K562 (cell line): ENCODE data around the gene TMEM72. TPM values are rescaled to one million over a fixed set of nuclear protein-coding genes. Genes with fewer than 3 reads are reported as not detected.
A peak's percentile ranks its signal among the peaks of the same experiment; 100 is the strongest.

Source experiments
- BACH1 ChIP-seq: fragments of 200-800 bp; sonication (Bioruptor generic); IDR thresholded peaks from 2 replicates; pipeline ENCODE4 v1.6.1; 2016; ENCODE audit warnings: missing genetic modification characterization, missing compliant biosample characterization
- CREB3 ChIP-seq: fragments of 450-650 bp; conservative IDR thresholded peaks from 2 replicates; pipeline ENCODE4 v1.6.1; 2016; ENCODE audit warnings: missing genetic modification characterization, low read depth, mild to moderate bottlenecking, missing compliant biosample characterization, moderate library complexity
- FOSL1 ChIP-seq: fragments of 200-800 bp; sonication (Bioruptor generic); conservative IDR thresholded peaks from 2 replicates; pipeline ENCODE4 v1.6.1; 2016; ENCODE audit warnings: missing genetic modification characterization, missing compliant biosample characterization
- FOXP4 ChIP-seq: sonication (generic); formaldehyde crosslinking; IDR thresholded peaks from 2 replicates; pipeline ENCODE4 v1.8.0; 2022; ENCODE audit warnings: mild to moderate bottlenecking, missing genetic modification reagents, borderline replicate concordance
- IRF1 ChIP-seq: sonication (generic); formaldehyde crosslinking; IDR thresholded peaks from 2 replicates; pipeline ENCODE4 v1.8.0; 2022; ENCODE audit warnings: missing genetic modification reagents, mild to moderate bottlenecking, borderline replicate concordance
- JUND ChIP-seq, 2 experiments: IDR thresholded peaks; 2 replicates in 1 of 2; 3 replicates in 1 of 2; pipeline ENCODE4 v1.6.1; 2011; ENCODE audit warnings: borderline replicate concordance in 2 of 2, low read depth in 2 of 2, low read length in 2 of 2, improper control_type of control experiment in 1 of 2, missing biosample characterization in 1 of 2, missing genetic modification characterization in 1 of 2, missing genetic modification reagents in 1 of 2
- NR2F6 ChIP-seq: fragments of 450-650 bp; formaldehyde crosslinking; IDR thresholded peaks from 2 replicates; pipeline ENCODE4 v1.4.0; 2020; ENCODE audit warnings: mild to moderate bottlenecking
- SAFB ChIP-seq: fragments of 200-400 bp; formaldehyde crosslinking; IDR thresholded peaks from 2 replicates; pipeline ENCODE4 v1.6.1; 2017; ENCODE audit warnings: low read depth, low read length, borderline replicate concordance
- SREBF1 ChIP-seq: fragments of 150-350 bp; IDR thresholded peaks from 2 replicates; pipeline ENCODE4 v1.6.1; 2014; ENCODE audit warnings: antibody characterized with exemption, low read depth, low read length, borderline replicate concordance
- TBL1XR1 ChIP-seq, 2 experiments: IDR thresholded peaks; 2 replicates each; pipeline ENCODE4 v1.6.1; 2012; ENCODE audit warnings: improper control_type of control experiment in 2 of 2, low read length in 2 of 2, mild to moderate bottlenecking in 1 of 2
- TFAP4 ChIP-seq: sonication (generic); formaldehyde crosslinking; IDR thresholded peaks from 2 replicates; pipeline ENCODE4 v1.8.0; 2022; ENCODE audit warnings: missing genetic modification reagents, mild to moderate bottlenecking, moderate library complexity, borderline replicate concordance
- ZBTB17 ChIP-seq: fragments of 450-650 bp; formaldehyde crosslinking; IDR thresholded peaks from 2 replicates; pipeline ENCODE4 v1.4.0; 2020; ENCODE audit warnings: mild to moderate bottlenecking
- ZC3H11A ChIP-seq: IDR thresholded peaks from 2 replicates; pipeline ENCODE4 v1.6.1; 2012; ENCODE audit warnings: low read depth, low read length, improper control_type of control experiment
- ZNF217 ChIP-seq: sonication (generic); formaldehyde crosslinking; IDR thresholded peaks from 2 replicates; pipeline ENCODE4 v1.8.0; 2022; ENCODE audit warnings: mild to moderate bottlenecking, missing genetic modification reagents
- ZNF253 ChIP-seq: fragments of 250-450 bp; sonication (Bioruptor Pico); conservative IDR thresholded peaks from 2 replicates; pipeline ENCODE4 v1.6.1; 2021; ENCODE audit warnings: mild to moderate bottlenecking
- ZNF518B ChIP-seq: fragments of 250-450 bp; sonication (Bioruptor Pico); IDR thresholded peaks from 2 replicates; pipeline ENCODE4 v1.5.0; 2021; ENCODE audit warnings: mild to moderate bottlenecking, moderate library complexity
- ZNF584 ChIP-seq: fragments of 200-800 bp; sonication (Bioruptor generic); IDR thresholded peaks from 2 replicates; pipeline ENCODE4 v1.6.1; 2016; ENCODE audit warnings: low read depth, mild to moderate bottlenecking, missing genetic modification characterization, missing compliant biosample characterization
- polyA plus RNA-seq, 8 experiments: library from polyadenylated mRNA; depleted of rRNA in 4 of 8; stranded (reverse) in 5 of 8; unstranded in 3 of 8; fragments of >200 nt; fragmentation: Nextera tagmentation in 2 of 8; fragmentation: Illumina TruSeq in 1 of 8; extraction: Ambion mirVana in 2 of 8; extraction: Trizol in 1 of 8; gene quantifications; 2 replicates each; pipeline versions ENCODE4 v1.2.1 to v1.2.3, GENCODE V29; 2011 to 2014; ENCODE audit warnings: inconsistent platforms in 1 of 8, missing spikeins in 1 of 8
- total RNA-seq, 7 experiments: library from RNA; depleted of rRNA in 6 of 7; stranded (reverse); fragments of >200 nt in 6 of 7; fragmentation: Illumina TruSeq in 2 of 7; extraction: Trizol in 2 of 7; gene quantifications; 2 replicates each; pipeline versions ENCODE4 v1.2.1 to v1.2.3, GENCODE V29; 2011 to 2021; ENCODE audit warnings: low replicate concordance in 1 of 7

Gene TMEM72
- total and polyA plus RNA-seq, 9 of the 15 experiments (the other 6 are each of a cell fraction or from before 2014, with no cell fraction given): not detected

GRCh38 chr10:44981172-44982113 lies 70.3 kb downstream of the TMEM72 start (continued):
- TF ChIP-seq FOXP4 (no peak), ZNF217 (no peak), IRF1 (CRISPR knock-in tag) (no peak), ZNF518B (CRISPR knock-in tag) (no peak), FOSL1 (tag) (peak; percentile 37), ZC3H11A (no peak), ZBTB17 (CRISPR knock-in tag) (no peak), CREB3 (tag) (no peak), SAFB (no peak), TBL1XR1 (IDR thresholded peaks at IDR 0.05; ENCODE audit: low read length in 2 of 2) (no peak), SREBF1 (no peak), ZNF253 (CRISPR knock-in tag) (no peak), NR2F6 (no peak), BACH1 (peak; percentile 42; the same call in 1 of the 2 replicates), ZNF584 (CRISPR knock-in tag) (no peak), TFAP4 (CRISPR knock-in tag) (no peak), JUND (IDR thresholded peaks at IDR 0.05; ENCODE audit: borderline replicate concordance, low read depth, low read length) (peak; percentile 28; the same call in 1 of the 2 replicates), JUND (tag; IDR thresholded peaks at IDR 0.05; ENCODE audit: borderline replicate concordance, low read depth, low read length) (peak; percentile 47; the same call in 1 of the 3 replicates)
